Tongue (tissue), 2 donors: Measurements from ENCODE around the gene NT5M. TPM values are rescaled to one million over a fixed set of nuclear protein-coding genes. Genes with fewer than 3 reads are reported as not detected.

Source experiments
- DNase-seq: peaks from one replicate; pipeline ENCODE4 v3.0.0-alpha.2; 2015
- total RNA-seq: library from RNA; depleted of rRNA; stranded (reverse); fragments of >200 nt; gene quantifications from one replicate; pipeline ENCODE4 v1.2.3, GENCODE V29; 2014

Gene NT5M
- total RNA-seq, 1 donor from 2014 or later, result 3.5 TPM

GRCh38 chr17:17303847-17304490, 796 bp downstream of the NT5M start:
- no peak for DNase-seq

DNA sequence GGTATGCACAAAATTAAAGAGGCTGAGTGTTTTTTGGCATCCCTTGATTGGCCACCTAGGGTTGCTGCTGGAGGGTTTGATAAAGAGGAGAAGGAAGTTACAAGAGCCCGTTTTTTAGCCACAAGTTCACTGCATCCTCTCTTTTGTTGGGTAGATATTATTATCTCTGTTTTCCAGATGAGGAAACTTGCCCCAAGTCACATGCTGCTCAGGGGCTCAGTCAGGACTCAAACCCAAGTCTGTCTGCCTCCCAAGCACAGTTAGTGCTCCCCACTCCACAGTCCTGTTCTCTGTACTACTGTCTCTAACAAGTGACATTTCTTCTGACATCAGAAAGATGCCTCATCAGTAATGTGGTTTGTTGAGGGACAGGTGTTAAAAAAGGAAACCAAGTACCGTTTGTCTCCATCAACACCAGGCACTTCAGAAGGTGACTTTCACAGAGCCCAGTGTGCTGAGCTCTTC, 1.4 kb downstream of the NT5M start:
- no peak for DNase-seq

DNA sequence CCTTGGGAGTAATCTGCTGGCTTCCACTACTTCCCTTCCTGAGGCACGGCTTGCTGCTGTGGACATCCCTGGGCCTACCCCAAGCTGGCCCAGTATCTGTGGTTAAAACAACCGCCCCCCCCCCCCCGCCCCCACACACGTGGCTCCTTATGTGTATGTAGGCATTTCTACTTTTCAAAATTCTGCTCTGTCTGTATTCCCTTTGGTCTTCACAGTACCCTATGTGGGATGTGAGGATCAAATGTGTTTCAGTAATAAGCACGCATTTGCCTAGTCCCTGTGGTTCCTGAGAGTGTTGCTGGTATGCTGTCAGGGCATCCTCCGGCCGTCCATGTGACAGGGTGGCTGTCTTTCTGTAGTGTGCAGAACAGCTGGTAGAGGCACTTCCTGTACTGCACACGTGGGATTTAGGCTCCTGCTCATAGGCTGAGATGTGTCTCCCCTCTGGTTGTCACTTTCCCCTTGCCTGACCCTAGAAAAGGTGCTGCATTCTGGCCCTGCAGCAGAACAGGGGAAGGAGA, 2.2 kb downstream of the NT5M start:
- peak; percentile 47 for DNase-seq

GRCh38 chr17:17309356-17309755, 6.2 kb downstream of the NT5M start:
- DNase-seq, result no peak

GRCh38 chr17:17313350-17313991, 10.3 kb downstream of the NT5M start:
- DNase-seq, result peak; percentile 38

DNA sequence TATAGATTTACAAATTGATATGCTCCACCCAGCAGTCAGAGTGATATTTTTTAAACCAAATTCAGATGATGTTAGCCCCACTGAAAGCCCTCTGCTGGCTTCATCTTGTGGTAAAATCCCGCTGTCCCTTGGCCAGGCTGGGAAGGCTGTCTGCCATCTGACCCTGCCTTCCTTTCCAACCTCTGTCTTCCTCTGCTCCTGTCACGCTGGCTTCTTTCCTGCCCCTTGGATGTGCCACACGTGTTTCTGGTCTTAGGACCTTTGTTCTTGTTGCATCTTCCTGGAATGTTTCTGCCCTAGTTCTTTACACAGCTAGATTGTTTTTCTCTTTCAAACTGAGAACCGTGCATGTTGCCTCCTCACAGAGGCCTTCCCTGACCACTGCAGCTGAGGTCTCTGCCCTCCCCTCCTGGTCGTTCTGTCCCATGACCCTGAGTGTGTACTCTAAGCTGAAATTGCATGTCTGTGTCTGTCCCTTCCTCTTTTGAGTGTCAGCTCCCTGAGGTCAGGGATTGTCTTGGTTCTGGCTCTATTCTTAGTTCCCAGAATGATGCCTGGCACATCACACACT, 11.4 kb downstream of the NT5M start:
- no peak for DNase-seq

DNA sequence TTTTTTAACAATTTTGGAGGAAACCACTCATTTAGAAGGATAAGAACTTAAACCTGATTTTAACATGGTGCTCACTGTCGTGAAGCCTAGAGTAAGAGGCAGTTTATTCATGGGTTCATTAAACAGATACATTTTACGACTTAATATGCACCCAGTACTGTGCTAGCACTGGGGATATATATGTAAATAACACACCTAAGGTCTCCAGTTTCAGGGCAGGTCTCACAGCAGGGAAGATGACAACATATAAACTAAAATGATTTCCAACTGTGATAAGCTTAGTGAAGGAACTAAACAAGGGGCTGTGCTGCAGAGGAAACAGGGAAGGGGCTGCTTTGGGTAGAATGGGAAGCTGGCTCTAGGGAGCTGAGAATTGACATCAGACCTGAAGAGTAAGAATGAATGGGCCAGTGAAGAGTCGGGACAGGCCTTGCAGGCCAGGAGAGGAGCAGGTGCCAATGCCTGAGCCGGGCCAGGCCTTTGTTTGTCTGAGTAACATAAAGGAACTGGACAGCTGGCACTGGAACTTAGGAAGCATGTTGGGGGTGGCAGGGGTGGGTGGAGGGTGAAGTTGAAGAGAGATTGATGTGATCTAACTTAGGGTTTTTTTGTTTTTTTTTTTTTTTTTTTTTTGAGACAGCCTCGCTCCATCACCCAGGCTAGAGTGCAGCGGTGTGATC, 12.1 kb downstream of the NT5M start:
- DNase-seq, result no peak

GRCh38 chr17:17320188-17320910, 17.2 kb downstream of the NT5M start:
- DNase-seq, result no peak

- no peak for DNase-seq
Measured at GRCh38 chr17:17320911-17321220, 17.7 kb downstream of the NT5M start.

DNA sequence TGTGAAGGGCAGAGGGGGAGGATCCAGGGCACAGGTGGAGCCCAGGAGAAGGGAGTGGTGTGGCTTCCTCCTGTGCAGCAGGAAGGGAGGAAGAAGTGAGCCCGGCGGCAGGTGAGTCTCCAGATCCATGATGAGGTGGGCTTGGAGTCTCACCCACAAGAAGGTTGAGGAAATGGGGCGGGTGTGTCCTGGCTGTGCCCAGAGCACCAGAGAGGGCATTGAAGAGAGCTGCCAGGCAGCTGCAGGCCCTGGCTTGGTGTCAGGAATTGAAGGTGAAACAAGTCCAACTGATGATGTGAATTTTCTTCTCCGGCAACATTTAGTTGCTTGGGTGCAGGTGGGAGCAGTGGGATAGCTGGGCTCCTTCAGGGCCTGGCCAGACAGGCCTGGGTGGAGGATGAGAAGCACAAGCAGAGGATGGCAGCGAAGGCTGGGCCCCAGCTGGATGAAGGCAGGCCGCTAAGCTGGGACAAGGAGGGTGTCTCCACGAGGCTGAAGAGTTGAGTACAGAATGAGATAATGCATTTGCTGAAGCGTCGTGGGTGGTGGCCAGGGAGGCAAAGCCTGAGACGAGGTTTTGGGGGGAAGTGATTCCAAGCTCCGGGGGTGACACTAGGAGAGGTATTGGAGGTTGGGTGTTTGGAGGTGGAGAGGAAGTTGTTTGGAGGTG, 18.3 kb downstream of the NT5M start:
- no peak for DNase-seq

DNA sequence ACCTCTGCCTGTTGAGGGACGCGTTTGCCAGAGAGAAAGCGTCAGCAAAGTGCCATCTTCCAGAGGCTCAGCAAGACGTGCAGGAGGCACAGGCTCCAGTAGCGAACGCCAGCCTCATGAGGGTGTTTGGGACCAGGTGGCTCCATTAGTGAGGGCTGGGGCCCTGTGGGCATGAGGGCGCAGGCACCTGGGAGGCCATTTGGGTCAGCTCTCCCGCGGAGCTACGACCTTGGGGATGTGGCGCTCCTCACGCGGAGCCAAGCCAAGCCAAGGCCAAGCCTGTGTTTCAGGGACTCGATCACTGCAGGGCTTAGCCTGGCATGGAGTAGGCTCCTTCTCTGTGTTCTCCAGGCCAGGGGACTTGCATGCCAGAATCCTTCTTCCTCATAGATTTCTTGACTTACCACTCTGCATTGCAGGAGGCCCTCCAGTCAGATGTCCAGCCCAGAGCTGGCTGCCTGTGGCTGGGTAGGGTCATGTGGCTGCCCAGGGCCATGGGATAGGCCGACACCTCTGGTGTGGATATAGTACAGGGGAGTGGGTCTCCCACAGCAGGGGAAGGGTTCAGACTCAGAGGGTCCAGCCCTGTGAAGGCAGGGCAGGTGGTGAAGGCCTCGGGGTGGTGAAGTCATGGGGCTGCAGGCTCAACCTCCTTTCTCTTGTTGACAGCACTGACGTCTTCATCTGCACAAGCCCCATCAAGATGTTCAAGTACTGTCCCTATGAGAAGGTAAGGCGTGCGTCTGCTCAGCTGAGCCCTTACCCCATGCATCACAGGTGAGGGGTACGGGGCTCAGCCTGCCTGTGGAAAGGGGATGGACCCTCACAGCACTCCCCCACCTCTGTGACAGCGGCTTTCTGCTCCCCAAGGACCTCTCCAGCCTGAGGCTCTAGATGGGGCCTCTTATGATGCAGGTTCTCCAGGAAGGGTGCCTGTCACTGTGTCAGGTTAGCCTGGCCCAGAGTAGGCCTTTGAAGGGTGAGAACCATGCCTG, 19.6 kb downstream of the NT5M start:
- DNase-seq, result no peak

DNA sequence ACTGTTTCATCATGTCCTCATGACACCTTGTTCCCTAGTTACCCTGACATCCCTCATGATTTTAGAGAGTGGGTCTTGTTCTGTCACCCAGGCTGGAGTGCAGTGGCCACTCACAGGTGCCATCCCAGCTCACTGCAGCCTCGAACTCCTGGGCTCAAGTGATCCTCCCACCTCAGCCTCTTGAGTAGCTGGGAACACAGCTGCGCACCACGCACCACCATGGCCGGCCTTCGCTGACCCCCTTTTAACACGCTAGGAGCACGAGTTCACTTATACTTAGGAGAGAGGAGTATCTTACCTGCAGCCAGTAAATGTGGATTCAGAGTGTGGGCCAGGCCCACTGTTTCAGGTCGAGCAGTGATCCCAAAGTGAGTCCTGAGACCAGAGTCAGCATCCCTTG, 21.4 kb downstream of the NT5M start:
- no peak for DNase-seq

GRCh38 chr17:17325228-17325627, 22.1 kb downstream of the NT5M start:
- peak; percentile 68 for DNase-seq

GRCh38 chr17:17325816-17326215, 22.6 kb downstream of the NT5M start:
- no peak for DNase-seq

- no peak for DNase-seq
Measured at GRCh38 chr17:17326275-17326875, 23.2 kb downstream of the NT5M start.

DNA sequence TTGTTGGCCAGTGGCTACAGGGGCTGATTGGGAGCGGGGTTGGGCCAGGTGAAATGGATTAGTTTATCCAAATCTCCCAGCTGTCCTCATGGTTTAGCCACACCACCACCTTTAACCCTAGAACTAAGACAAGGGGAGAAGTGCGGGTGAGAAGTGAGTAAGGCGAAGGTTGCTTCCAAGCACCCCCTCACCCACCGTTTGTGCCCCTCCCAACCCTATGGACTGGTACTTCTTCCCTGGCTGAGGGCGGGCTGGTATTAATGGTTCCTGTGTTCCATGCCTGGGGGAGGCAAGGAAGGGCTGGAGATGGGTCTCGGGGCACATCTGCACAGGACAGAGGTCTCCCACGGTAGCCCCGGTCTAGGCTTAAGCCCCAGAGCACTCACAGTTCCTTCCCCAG, 25.1 kb downstream of the NT5M start:
- no peak for DNase-seq

- peak; percentile 23 for DNase-seq
Measured at GRCh38 chr17:17341452-17341851, 38.3 kb downstream of the NT5M start.

- DNase-seq, result no peak
Measured at GRCh38 chr17:17342242-17342945, 39.2 kb downstream of the NT5M start.

DNA sequence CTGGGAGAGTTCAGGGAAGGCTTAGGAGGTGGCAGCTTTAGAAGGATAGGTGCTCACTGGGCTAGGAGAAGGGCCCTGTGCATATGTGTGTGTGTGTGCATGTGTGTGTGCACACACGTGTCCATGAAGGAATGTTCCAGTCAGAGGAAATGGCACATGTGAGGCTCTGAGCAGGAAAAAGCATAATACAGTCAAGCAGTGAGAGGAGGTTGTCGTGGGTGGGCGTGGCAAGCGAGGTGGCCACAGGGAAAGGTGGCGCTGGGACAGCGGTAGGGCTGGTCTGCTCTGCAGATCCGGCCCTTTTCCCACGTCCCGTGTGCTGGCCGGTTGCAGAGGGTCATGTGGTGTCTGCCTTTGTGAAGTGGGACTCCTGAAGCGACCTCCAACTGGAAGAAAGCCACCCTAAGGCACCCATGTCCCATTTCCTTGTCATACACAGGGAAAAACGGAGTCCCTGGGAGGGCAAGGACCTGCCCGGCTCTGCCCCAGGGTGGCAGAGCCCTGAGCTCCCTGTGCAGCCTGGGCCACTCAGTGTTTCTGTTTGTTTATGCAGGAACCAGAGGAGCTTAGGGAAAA, 40.1 kb downstream of the NT5M start:
- DNase-seq, result no peak
